Measurements from ENCODE around the gene MPL.
A peak's percentile ranks its signal among the peaks of the same experiment; 100 is the strongest.
"Not testable (repeated sequence)": the region's sequence is repeated elsewhere in the genome, so short reads cannot be mapped to it uniquely, and the experiment has no call there.

MPL gene

GRCh38 chr1:43357251-43357650 is 19.6 kb downstream of the MPL start:
- no peak for DNase-seq (ENCODE audit: low read depth)

GRCh38 chr1:43358121-43358745 is 20.6 kb downstream of the MPL start:
- DNase-seq (ENCODE audit: low read depth) = no peak

GRCh38 chr1:43358746-43359693 is 21.4 kb downstream of the MPL start, which contains the start of gene CDC20:
TSS of gene CDC20 (plus strand) at chr1:43358981. CDS start at chr1:43359216, 235 bp downstream.
- DNase-seq (ENCODE audit: low read depth) = peak; percentile 96

- no peak for DNase-seq (ENCODE audit: low read depth)
Measured at GRCh38 chr1:43359696-43360095, 22.1 kb downstream of the MPL start.

- DNase-seq (ENCODE audit: low read depth) = no peak
Measured at GRCh38 chr1:43360616-43361015, 23.0 kb downstream of the MPL start.

GRCh38 chr1:43363283-43363934 is 25.8 kb downstream of the MPL start:
- DNase-seq (ENCODE audit: low read depth) = no peak

GRCh38 chr1:43363935-43364525 is 26.4 kb downstream of the MPL start:
- no peak for DNase-seq (ENCODE audit: low read depth)

- DNase-seq (ENCODE audit: low read depth) = no peak
Measured at GRCh38 chr1:43365678-43366077, 28.1 kb downstream of the MPL start.

GRCh38 chr1:43366179-43366578 is 28.6 kb downstream of the MPL start:
- no peak for DNase-seq (ENCODE audit: low read depth)

GRCh38 chr1:43366601-43367025 is 29.0 kb downstream of the MPL start:
- no peak for DNase-seq (ENCODE audit: low read depth)

- no peak for DNase-seq (ENCODE audit: low read depth)
Measured at GRCh38 chr1:43367026-43367903, 29.6 kb downstream of the MPL start.

- DNase-seq (ENCODE audit: low read depth) = peak; percentile 79
Measured at GRCh38 chr1:43367904-43368645, 30.5 kb downstream of the MPL start, which contains the start of gene ELOVL1. TSS of gene ELOVL1 (minus strand) at chr1:43368011. CDS start at chr1:43365609, 2,402 bp downstream.

GRCh38 chr1:43368646-43369020 is 31.0 kb downstream of the MPL start:
- no peak for DNase-seq (ENCODE audit: low read depth)

GRCh38 chr1:43369779-43370178 is 32.2 kb downstream of the MPL start:
- DNase-seq (ENCODE audit: low read depth) = not testable (repeated sequence)

- no peak for DNase-seq (ENCODE audit: low read depth)
Measured at GRCh38 chr1:43370564-43370963, 32.9 kb downstream of the MPL start.

GRCh38 chr1:43372172-43372571 is 34.6 kb downstream of the MPL start:
- no peak for DNase-seq (ENCODE audit: low read depth)

GRCh38 chr1:43373066-43373940 is 35.7 kb downstream of the MPL start:
- no peak for DNase-seq (ENCODE audit: low read depth)

GRCh38 chr1:43376723-43377235 is 39.2 kb downstream of the MPL start:
- no peak for DNase-seq (ENCODE audit: low read depth)

- no peak for DNase-seq (ENCODE audit: low read depth)
Measured at GRCh38 chr1:43377831-43378230, 40.2 kb downstream of the MPL start.

Data from stimulated activated CD8-positive, alpha-beta memory T cell treated with anti-CD3 and anti-CD28 coated beads, Interleukin-12 subunit alpha, Interleukin-12 subunit beta, amount 100 ng/mL, for 1 hour (primary cell).